Measurements from ENCODE around the gene CHST6.
"Not testable (repeated sequence)": the region's sequence is repeated elsewhere in the genome, so short reads cannot be mapped to it uniquely, and the experiment has no call there.

The CHST6 gene

DNA sequence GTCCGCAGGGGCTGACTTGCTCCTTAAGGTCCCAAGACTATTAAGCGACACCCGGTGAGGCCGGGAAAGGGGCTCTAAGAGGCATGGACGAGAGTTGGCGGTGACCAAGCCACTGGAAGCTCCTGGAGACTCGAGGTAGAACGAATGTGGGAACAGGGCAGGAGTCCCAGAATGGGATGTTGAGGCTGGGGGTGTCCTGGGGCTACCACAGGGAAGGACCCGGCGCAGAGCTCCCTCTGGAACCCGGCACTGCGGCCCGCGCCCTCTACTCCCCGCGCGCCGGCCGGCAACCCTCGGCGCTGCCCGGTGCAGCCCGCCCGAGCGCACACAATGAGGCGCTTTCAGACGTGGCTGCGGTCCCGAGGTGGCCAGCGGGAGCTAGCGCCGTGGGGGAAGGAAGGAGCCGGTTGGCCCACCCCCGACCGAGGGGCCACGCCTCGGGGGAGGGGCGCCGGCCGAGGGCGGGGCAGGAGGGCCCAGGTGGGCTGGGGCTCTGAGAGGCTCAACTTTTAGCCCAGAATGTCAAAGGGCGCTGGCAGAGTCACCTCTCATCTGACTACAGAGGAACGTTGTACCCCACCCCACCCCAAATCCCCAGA is at the start of gene CHST6:
Gene CHST6 (minus strand): TSS at position 366 of the 599 bp plus-strand sequence. CDS start 15,613 bp downstream, outside the sequence.
- DNase-seq (ENCODE audit: low spot score), result no peak

DNA sequence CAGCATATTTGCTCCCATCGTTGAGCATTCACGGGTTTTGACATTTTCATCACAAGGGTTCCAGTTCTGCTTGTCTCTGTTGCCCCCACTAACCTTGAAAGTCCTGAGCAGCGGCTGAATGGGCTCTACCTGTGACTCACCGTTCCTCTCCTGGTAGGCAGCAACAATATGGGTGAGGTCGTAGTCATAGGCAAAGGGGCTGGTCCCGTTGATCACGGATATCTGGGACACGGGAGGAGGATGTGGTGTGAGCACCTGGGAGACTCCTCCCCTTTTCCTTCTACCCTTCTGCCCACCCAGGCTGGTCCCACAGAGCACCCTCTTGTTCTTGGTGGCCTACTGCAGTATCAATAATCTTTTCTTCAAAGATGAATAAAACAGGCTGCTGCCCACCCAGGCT is 47.2 kb upstream of the CHST6 start:
- DNase-seq (ENCODE audit: low spot score), result not testable (repeated sequence)

DNA sequence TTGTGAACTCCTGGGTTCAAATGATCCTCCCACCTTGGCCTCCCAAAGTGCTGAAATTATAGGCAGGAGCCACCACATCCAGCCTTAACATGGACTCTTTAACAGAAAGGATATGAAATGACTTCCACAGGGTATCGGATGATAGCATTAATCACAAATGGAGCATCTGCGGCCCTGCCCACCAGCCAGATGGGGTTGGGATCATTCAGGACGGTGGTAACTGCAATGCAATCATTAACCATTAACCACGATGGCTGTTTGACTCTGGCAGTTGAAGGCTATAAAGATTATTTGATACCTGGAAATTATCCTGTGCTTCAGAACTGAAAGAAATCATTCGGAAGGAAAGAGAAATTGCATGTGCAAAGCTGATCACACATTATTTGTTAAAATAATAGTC is 46.0 kb upstream of the CHST6 start:
- DNase-seq (ENCODE audit: low spot score), result no peak

DNA sequence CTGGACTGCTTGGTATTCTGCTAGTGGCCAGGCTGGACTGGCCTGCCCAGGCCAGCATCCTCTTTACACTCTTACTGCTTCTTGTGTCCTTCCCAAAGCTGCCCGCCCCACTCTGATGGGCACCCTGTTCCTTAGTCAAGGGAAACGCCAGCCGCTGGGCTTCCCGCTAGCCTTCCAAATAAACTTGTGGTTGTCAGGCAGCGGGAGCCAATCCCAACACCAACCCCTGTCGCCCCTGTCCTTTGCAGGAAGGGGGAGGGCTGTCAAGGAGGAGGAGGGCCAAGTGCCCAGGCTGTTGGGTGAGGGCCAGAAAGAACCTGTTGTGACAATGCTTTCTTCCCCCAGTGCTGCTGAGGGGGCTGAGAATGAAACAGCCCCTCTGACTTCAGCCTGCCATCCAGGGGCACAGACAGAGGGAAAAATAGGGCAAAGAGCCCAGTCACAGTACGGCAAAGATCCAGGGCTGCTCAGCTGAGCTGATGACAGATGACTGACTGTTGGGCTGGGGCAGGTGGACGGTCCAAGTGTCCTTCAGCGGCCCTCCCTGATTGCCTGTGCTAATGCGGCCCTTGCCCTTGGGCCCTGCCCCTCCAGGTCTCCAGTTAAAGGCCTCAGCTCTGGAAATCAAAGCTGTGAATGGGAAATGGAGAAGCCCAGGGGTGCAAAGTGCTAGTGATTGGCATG is 43.8 kb upstream of the CHST6 start:
- DNase-seq (ENCODE audit: low spot score), result not testable (repeated sequence)

DNA sequence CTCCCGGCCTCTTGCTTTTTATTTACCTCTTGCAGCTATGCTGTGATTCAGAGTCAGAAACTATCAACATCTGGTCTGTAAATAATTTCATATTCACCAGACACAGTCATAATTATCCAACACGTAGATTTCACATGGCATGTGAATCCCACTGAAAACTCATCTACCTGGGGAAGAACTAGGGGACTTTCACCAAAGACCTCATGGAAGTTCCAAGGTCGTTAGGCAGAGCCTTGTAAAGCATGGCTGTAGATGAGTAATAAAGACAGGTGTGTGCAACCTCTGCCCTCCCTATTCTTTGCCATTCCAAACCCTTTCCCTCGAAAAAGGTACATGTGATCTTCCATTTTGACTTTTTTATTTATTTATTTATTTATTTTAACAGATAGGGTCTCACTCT is 42.5 kb upstream of the CHST6 start:
- DNase-seq (ENCODE audit: low spot score), result no peak

DNA sequence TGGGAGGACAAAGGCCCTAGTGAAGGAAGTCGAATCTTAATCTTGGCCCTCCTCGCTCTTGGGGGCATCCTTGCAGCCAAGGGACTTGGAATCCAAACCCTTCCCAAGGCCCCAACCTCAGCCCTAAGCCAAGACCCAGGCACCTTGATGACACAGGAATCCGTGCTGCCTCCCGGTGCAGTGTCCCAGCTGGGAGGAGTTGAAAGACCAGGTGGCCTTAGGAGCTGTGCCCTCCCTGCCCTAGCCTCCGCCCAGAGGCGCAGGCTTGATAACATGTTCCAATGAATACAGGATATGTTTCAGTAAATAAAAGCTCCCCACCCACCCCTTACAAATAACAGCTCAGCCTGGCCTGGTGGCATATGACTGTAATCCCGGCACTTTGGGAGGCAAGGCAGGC is 40.7 kb upstream of the CHST6 start, which contains the start of gene CHST5:
Gene CHST5 (minus strand): TSS at position 208 of the 400 bp plus-strand sequence. CDS start 5,724 bp downstream, outside the sequence.
- no peak for DNase-seq (ENCODE audit: low spot score)

DNA sequence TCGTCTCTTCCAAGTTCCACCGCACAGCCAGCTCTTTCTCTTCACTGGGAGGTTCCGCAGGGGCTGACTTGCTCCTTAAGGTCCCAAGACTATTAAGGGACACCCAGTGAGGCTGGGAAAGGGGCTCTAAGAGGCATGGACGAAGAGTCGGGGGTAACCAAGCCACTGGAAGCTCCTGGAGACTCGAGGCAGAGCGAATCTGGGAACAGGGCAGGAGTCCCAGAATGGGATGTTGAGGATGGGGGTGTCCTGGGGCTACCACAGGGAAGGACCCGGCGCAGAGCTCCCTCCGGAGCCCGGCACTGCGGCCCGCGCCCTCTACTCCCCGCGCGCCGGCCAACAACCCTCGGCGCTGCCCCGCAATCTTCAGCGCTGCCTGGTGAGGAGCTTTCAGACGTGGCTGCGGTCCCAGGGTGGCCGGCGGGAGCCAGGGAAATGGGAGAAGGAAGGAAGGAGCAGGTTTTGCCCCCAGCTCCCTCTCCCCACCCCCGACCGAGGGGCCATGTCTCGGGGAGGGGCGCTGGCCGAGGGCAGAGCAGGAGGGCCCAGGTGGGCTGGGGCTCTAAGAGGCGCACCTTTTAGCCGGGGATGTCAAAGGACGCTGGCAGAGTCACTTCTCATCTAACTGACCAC is 40.1 kb upstream of the CHST6 start:
- DNase-seq (ENCODE audit: low spot score), result no peak

DNA sequence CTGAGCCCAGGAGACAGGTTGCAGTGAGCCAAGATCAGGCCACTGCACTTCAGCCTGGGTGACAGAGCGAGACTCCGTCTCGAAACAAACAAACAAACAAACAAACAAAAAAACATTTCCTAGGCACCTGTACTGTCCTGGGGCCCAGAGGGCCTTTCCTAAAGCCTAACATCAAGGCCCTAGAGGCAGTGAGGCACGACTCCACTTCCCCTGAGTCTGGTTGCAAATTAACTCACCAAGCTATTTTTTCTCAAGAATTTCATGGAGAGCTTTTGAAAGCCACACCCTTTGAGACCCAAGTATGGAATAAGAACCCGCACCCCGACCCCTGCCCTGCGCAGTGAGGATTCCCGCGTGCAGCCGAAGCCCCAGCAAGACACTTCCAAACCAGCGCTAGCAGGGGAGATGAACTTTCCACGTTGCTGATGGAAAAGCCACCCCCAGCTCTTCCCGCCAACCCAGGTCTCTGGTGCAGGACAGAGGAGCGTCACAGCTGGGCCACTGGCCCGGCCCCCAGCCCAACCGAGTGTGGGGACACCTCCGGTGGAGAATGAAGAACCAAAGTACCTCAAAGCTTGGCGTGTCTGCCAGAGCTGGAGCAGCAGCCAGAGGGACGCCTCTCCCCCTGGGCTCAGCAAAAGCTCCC is 39.4 kb upstream of the CHST6 start:
- DNase-seq (ENCODE audit: low spot score), result no peak

DNA sequence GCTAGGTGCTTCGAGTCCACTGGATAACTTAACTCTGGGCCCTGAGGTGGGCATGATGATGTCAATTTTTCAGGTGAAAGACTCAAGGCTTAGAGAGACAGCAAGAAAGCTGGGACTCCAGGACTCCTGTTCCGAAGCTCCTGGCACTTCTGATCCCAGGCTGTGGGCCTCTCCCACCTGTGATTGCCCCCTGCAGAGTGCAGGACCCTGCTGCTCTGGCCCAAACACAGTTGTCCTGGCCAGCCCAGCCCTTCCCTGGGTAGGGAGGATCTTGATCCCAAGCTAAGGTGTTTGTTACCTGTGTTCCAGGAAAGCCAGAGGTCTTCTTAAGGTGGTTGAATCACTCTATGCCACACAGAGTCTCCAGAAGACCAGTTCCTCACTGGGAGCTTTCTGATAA is 37.5 kb upstream of the CHST6 start:
- no peak for DNase-seq (ENCODE audit: low spot score)

DNA sequence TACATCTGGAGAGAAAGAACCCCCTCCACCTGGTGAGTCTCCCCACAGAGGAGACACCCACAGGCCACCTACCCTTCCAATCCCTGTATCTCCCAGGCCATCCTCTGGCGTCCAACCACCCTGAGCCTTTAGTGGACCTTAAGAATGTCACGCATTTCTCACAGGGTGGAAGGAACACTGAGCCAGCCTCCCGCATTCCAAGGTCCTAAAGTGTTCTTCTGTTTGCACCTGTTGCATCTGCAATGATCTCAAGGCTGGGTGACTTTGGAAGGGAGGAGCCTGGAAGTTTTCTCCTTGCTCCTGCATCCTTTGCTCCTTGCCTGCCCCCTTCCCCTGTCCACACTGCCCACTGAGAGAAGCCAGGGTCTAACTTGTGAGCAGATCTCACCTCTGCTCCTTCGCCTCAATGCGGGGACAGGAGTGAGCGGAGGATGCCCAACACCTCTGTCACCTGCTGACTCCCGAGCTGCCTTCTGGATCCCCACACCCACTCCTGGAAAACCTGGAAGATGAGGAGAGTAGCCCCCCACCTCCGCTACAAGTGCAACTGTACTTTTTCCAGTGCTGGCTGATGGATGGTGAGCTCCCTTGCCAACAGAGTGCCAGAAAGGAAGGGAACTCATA is 37.0 kb upstream of the CHST6 start:
- no peak for DNase-seq (ENCODE audit: low spot score)

DNA sequence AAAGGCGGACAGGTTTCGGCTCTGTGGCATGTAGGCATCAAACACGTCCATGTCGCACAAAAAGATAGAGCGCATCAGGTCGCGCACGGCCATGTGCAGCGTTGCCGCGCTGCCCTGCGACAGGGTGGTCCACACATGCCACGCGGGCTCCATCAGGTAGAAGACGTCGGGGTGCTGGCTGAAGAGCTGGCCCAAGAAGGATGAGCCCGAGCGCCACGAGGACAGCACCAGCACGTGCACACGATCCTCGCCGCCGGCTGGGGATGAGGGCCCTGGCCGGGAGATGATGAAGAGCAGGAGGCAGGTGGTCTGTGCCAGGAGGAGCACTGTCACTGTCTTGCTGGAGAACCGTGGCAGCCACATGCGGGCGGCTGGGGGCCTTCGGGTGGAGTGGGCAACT is 34.7 kb upstream of the CHST6 start:
- DNase-seq (ENCODE audit: low spot score), result no peak

DNA sequence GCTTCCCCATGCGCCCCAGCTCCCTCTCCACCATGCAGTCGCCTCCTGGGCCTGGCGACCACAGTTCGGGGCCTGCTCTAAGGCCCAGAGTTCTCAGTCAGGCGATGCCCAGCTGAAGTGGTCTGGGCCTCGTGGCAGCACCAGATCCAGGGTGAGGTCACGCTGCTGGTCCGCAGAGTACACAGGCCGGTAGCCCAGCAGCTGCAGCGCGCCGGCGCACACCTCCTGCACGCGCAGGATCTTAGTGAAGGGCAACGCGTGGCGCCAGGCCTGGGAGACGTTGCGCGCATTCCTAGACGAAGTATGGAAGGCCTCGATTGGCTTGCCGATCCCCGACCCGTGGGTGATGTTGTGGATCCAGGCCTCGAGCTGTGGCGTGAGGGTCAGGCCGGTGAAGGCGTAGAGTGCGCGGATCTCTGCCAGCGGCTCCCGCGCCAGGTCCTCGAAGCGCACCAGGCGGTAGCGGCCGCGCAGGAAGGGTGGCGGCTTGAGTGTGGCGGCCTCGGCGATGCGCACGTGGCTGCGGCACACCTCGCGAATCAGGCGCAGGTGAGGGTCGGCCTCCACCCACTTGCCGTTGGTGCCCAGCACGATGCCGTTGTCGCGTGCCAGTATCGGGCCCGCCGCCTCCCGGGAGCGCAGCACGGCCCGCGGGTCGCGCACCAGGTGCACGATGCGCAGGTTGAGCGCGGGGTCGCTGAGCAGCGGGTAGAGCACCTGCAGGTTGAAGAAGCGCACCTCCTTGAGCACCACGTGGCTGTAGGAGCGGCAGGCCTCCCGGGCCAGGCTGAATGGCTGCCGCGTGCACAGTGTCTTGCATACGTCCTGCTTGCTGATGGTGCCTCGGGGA is 34.0 kb upstream of the CHST6 start:
- no peak for DNase-seq (ENCODE audit: low spot score)

DNA sequence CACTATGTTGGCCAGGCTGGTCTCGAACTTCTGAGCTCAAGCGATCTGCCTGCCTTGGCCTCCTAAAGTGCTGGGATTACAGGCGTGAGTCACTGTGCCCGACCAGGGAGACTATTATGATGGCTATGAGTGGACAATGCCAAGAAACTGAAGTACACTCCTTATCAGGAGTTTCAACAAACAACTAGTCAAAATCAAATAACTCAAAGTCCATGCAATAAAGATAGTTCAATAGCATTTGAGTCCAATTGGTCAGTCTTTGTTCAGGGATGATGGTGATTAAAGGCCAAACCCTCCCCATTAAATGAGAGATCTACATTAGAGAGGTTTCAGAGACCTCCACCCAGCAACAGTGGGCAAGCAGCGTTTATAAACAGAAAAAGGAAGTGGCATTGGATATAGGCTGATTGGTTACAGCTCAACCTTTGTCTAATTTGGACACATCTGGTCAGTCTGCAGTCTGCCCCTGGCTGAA is 32.6 kb upstream of the CHST6 start:
- peak; percentile 23 for DNase-seq (ENCODE audit: low spot score)

DNA sequence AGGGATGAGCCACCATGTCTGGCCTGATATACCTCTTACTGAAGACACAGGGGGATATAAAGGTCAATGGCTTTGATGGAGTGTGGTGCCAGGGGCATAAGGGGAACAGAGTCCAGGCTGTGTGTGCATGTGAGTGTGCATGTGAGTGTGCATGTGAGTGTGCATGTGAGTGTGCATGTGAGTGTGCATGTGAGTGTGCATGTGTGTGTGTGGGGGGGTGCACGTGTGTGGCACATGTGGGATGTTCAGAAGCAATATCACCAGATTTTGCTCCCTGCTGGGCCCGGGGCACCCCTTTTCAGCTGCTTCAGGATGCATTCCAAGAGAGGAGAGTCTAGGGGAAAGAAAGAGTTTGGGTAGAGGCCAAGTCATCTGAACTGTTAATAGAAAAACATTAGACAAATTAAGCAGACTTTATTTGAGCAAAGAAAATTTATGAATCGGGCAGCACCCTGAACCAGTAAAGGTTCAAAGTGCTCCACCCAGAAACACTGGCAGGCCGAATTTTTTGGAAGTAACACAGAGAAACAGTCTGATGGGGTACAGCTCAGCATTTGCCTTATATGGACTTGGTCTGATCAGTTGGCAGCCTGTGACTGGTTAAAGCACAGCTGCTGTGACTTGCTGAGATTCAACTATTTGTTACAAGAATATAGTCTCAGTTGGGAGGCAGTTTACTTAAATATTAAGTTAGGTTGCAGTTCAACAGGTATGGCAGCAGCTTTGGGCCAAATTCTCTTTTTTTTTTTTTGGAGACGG is 31.0 kb upstream of the CHST6 start:
- no peak for DNase-seq (ENCODE audit: low spot score)

DNA sequence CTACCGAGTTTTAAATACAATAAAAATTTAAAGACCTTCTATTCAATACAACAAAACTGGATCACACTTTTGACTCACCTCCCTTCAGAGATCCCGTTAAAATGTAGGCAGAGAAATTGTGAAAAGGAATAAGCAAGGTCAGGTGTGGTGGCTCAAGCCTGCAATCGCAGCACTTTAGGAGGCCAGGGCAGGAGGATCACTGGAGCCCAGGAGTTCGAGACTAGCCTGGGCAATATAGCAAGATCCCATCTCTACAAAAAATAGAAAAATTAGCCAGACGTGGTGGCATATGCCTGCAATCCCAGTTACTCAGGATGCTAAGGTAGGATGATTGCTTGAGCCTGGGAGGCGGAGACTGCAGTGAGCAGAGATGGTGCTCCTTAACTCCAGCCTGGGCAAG is 23.9 kb upstream of the CHST6 start:
- DNase-seq (ENCODE audit: low spot score), result no peak

DNA sequence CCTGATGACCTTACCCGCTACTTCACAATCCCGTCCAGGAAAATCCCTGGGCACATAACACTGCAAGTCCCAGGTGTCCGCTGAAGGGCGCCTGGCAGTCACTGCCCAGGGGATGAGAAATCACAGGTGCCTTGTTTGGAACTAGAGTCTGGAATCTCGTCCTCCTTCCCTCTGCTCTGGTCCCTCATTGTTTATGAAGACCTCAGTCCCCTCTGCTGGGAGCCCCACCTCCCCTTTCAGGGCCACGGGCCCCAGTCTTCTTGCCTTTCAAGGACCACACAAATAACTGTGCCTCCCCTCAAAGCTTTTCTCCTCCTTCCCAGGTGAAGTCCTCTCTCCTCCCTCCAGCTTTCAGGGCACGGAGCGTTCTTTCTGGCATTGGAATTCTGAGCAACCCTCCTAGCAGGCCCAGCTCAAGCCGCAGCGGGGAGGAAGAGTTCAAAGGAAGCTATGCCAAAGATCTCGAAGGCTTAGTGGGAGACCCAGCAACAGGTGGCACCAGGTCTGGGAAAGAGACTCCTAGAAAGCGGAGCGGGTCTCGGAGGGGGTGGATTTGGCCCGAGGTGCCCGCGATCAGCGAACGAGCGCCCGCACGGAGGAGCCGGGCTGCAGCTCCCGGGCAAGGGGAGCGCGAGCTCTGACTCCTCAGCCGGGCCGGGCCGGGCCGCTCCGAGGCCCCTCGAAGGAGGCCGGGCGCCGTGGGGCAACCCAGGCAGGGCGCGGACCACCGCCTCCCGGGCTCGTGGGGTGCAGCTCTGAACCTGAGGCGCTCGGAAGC is 21.1 kb upstream of the CHST6 start:
- DNase-seq (ENCODE audit: low spot score), result not testable (repeated sequence)

DNA sequence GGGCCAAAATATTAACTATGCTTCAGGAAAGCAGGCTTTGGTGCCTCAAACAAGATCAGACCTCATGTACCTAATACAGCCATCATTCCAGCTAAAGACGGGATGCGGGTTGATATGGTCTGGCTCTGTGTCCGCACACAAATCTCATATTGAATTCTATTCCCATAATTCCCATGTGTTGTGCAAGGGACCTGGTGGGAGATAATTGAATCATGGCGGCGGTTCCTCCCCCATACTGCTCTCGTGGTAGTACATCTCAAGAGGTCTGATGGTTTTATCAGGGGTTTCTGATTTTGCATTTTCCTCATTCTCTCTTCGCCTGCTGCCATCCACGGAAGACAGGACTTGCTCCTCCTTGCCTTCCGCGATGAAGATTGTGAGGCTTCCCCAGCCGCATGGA is 19.1 kb upstream of the CHST6 start:
- no peak for DNase-seq (ENCODE audit: low spot score)

DNA sequence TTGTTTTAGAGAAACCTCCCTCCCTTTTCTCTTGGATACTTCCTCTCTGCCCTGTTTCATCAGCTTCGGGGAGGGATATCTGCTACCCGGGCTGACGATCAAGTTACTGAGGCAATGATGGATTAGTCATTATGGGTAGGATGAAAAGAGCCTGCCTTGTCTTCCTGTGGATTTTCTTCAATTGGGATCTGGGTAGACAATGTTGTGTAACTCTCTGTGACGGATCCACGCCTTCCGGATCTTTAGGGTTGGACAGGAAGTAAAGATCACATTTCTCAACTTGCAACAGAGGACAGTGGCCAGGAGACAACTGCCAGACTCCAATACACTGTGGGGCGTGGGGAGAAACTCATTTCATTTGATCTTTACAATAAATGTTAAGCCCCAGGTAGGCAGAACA is 11.3 kb upstream of the CHST6 start:
- DNase-seq (ENCODE audit: low spot score), result peak; percentile 23

DNA sequence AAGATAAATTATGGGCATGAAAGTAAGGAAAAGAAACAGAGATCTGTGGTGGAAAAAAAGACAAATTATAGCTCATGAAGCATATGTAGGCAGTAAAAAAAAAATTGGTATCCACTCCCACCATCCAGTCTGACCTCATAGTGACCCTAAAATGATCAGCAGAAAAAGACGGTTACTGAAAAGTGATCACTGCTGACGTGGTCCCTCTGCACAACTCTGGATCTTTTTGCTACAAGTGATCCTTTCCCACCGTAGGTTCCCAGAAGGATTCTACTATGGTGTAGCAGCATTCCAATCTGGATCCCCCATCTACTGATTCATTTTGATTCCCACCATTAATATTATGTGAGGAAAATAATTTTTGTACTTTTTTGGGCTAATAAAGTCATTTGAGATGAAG is 10.9 kb upstream of the CHST6 start:
- no peak for DNase-seq (ENCODE audit: low spot score)

DNA sequence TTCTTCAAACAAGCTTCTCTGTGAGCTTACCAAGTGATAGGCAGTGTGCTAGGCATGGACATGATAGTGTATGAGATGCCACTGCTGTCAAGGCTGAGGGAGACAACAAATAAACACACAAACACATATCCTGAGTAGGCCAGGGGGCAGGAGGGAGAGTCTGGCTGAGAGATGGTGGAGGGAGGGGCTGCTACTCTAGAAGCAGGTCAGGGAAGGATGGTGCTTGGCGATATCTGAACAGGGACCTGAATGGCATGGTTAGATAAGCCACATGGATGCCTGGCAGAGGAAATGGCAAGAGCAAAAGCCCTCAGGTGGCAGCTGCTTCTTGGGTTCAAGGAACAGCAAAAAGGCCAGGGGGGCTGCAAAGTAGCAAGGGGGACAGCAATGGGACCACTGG is 8.6 kb upstream of the CHST6 start:
- no peak for DNase-seq (ENCODE audit: low spot score)

Measured in LoVo (cell line).